ENCODE measurements around the gene PITRM1. TPM values are rescaled to one million over a fixed set of nuclear protein-coding genes. Genes with fewer than 3 reads are reported as not detected.
A peak's percentile ranks its signal among the peaks of the same experiment; 100 is the strongest.

Gene PITRM1
- total RNA-seq, 6 experiments from 2014 or later: 40.7 to 59.5 (median 49.7) TPM

- Histone ChIP-seq H3K4me1 (no peaks in the 10 kb centered on the region), H3K27me3 (no peaks in the 10 kb centered on the region), H3K4me3 (no peak overlapping the region), H3K27ac (no peak overlapping the region), H3K36me3 (peaks cover 3 to 91% (median 32%) of the 10 kb centered on the region in 4 donors), H3K9me3 (no peaks in the 10 kb centered on the region)
- intact Hi-C loops (cut with DNase I): no loop called here
- DNase-seq (no peak), ATAC-seq (no peak)
- WGBS (ENCODE audit: insufficient coverage, low coverage, low lambda C conversion rate, missing lambda C conversion rate): 100% methylated on average over 3 of the region's 10 CpGs
- TF ChIP-seq CTCF (IDR thresholded peaks at IDR 0.05) (no peak), POLR2A (IDR thresholded peaks at IDR 0.05) (no peak)
Observed at GRCh38 chr10:3139216-3139910, 33.2 kb downstream of the PITRM1 start.

GRCh38 chr10:3137958-3138726, 34.4 kb downstream of the PITRM1 start:
- DNase-seq (peak in 1 of 3 donors; percentile 49), ATAC-seq (peak in 1 of 4 donors; percentile 8)
- Histone ChIP-seq H3K36me3 (peaks cover 3 to 86% (median 30%) of the 10 kb centered on the region in 4 donors), H3K4me3 (no peak overlapping the region), H3K27me3 (no peaks in the 10 kb centered on the region), H3K27ac (no peak overlapping the region), H3K9me3 (no peaks in the 10 kb centered on the region), H3K4me1 (no peaks in the 10 kb centered on the region)
- TF ChIP-seq CTCF (IDR thresholded peaks at IDR 0.05): no peak
- TF ChIP-seq POLR2A (IDR thresholded peaks at IDR 0.05): no peak
- 88% methylated on average over 11 of the region's 41 CpGs for WGBS (ENCODE audit: insufficient coverage, low coverage, low lambda C conversion rate, missing lambda C conversion rate)
- intact Hi-C loops (cut with DNase I): no loop called here

- Histone ChIP-seq H3K9me3 (no peaks in the 10 kb centered on the region), H3K36me3 (peaks cover 3 to 80% (median 26%) of the 10 kb centered on the region in 4 donors), H3K4me1 (no peaks in the 10 kb centered on the region), H3K27ac (no peak overlapping the region), H3K4me3 (no peak overlapping the region), H3K27me3 (no peaks in the 10 kb centered on the region)
- ATAC-seq: peak in 1 of 4 donors; percentile 19
- TF ChIP-seq CTCF (IDR thresholded peaks at IDR 0.05): no peak
- TF ChIP-seq POLR2A (IDR thresholded peaks at IDR 0.05): no peak
- intact Hi-C loops (cut with DNase I): no loop called here
- WGBS (ENCODE audit: insufficient coverage, low coverage, low lambda C conversion rate, missing lambda C conversion rate): 76% methylated on average over 14 of the region's 21 CpGs
- peak in 1 of 3 donors; percentile 28 for DNase-seq
Observed at GRCh38 chr10:3136763-3137611, 35.6 kb downstream of the PITRM1 start.

GRCh38 chr10:3136336-3136735, 36.2 kb downstream of the PITRM1 start:
- H3K9me3 ChIP-seq: no peaks in the 10 kb centered on the region
- intact Hi-C loops (cut with DNase I): no loop called here
- no peak overlapping the region for H3K27ac ChIP-seq
- H3K4me1 ChIP-seq: no peaks in the 10 kb centered on the region
- DNase-seq (peak in 1 of 3 donors; percentile 23), ATAC-seq (no peak)
- TF ChIP-seq CTCF (IDR thresholded peaks at IDR 0.05): no peak
- TF ChIP-seq POLR2A (IDR thresholded peaks at IDR 0.05): no peak
- H3K36me3 ChIP-seq: peaks cover 3 to 75% (median 24%) of the 10 kb centered on the region in 4 donors
- H3K4me3 ChIP-seq: no peak overlapping the region
- H3K27me3 ChIP-seq: no peaks in the 10 kb centered on the region
- WGBS (ENCODE audit: insufficient coverage, low coverage, low lambda C conversion rate, missing lambda C conversion rate): 63% methylated on average over 9 of the region's 14 CpGs
